GM12892 (cell line): ENCODE results near the gene SLC26A4.

ENCODE experiments used
- POLR2A ChIP-seq: IDR thresholded peaks from 2 replicates; pipeline ENCODE4 v1.6.1; 2011; ENCODE audit warnings: low read depth, low read length, control low read depth
- POLR2AphosphoS5 ChIP-seq: IDR thresholded peaks from 2 replicates; pipeline ENCODE4 v1.6.1; 2011; ENCODE audit warnings: low read depth, low read length, control low read depth

GRCh38 chr7:107631588-107632491 lies 28.8 kb upstream of the SLC26A4 start:
- TF ChIP-seq POLR2A: no peak
- TF ChIP-seq POLR2AphosphoS5: no peak
